ENCODE results near the gene IKZF2.

DNA sequence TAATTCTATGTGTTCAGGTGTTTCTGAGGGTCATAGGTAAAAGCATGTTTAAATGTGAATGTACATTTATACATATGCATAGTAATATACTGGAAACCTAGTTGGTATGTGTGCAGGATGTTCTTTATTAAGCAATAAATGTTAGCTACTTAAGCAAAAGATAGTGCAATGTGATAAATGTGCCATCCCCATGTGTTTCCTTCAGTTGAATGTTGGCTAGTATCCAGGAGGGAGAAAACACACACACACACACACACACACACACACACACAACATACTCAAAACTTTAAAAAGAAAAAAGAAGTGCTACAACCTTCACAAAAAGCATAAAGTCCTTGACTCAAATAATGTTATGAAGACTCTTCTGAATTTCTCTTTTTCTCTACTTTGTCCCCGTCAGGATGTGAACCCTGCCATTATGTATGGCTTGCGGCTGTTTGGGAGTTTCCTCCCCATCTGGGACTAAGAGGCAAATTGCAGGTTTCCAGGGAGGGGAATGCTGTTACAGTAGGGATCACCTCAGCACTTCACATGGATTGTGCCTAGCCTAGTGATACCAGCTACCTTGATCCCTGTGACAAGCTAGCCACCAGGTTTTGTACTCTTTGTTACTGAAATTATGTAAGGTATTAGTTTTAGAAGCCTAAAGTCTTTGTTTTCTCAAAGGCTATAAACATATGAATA lies 82.6 kb downstream of the IKZF2 start:
- TF ChIP-seq POLR2AphosphoS5 (IDR thresholded peaks at IDR 0.05; ENCODE audit: insufficient read depth in 1 of 2, low read depth in 1 of 2) (no peak), POLR2A (IDR thresholded peaks at IDR 0.05) (no peak)
- TF ChIP-seq, protein P1, sequence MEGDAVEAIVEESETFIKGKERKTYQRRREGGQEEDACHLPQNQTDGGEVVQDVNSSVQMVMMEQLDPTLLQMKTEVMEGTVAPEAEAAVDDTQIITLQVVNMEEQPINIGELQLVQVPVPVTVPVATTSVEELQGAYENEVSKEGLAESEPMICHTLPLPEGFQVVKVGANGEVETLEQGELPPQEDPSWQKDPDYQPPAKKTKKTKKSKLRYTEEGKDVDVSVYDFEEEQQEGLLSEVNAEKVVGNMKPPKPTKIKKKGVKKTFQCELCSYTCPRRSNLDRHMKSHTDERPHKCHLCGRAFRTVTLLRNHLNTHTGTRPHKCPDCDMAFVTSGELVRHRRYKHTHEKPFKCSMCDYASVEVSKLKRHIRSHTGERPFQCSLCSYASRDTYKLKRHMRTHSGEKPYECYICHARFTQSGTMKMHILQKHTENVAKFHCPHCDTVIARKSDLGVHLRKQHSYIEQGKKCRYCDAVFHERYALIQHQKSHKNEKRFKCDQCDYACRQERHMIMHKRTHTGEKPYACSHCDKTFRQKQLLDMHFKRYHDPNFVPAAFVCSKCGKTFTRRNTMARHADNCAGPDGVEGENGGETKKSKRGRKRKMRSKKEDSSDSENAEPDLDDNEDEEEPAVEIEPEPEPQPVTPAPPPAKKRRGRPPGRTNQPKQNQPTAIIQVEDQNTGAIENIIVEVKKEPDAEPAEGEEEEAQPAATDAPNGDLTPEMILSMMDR (IDR thresholded peaks at IDR 0.05): no peak
